ENCODE results near the gene SEPTIN2.
"Not testable (repeated sequence)": the region's sequence is repeated elsewhere in the genome, so short reads cannot be mapped to it uniquely, and the experiment has no call there.

SEPTIN2 gene

GRCh38 chr2:241390301-241391206 is 74.8 kb downstream of the SEPTIN2 start:
- DNase-seq = no peak

GRCh38 chr2:241391892-241392665 is 76.4 kb downstream of the SEPTIN2 start:
- no peak for DNase-seq

GRCh38 chr2:241392753-241393152 is 77.0 kb downstream of the SEPTIN2 start:
- DNase-seq = not testable (repeated sequence)

GRCh38 chr2:241393524-241394196 is 77.9 kb downstream of the SEPTIN2 start:
- DNase-seq = no peak

- DNase-seq = not testable (repeated sequence)
Observed at GRCh38 chr2:241396809-241397208, 81.1 kb downstream of the SEPTIN2 start.

GRCh38 chr2:241399941-241400922 is 84.5 kb downstream of the SEPTIN2 start:
- no peak for DNase-seq
